Common myeloid progenitor, CD34-positive (primary cell): Measurements from ENCODE around the gene CSMD2.

Experiments
- CTCF ChIA-PET: fragments of 350-600 bp; sonication (Branson Sonifier 250); formaldehyde crosslinking; loops from one replicate; lab custom pipeline; 2021; ENCODE audit warnings: antibody characterized with exemption; lab: Charles Lee
- POLR2A ChIA-PET: fragments of 350-600 bp; sonication (Branson Sonifier 250); formaldehyde crosslinking; loops from one replicate; lab custom pipeline; 2021; ENCODE audit warnings: antibody characterized with exemption; lab: Charles Lee
- DNase-seq, 3 donors: peaks; one replicate each; pipeline versions ENCODE4 v3.0.0 to v3.0.0-alpha.2; 2013
- H3K27ac ChIP-seq, 2 experiments: 1 replicate in 1 of 2; 2 replicates in 1 of 2; pipeline ENCODE4 v1.7.0; 2013; ENCODE audit warnings: inconsistent platforms in 2 of 2, low read length in 2 of 2, mild to moderate bottlenecking in 2 of 2, low read depth in 1 of 2, moderate library complexity in 1 of 2; ENCODE audit not compliant: severe bottlenecking in 2 of 2, insufficient read depth in 1 of 2, poor library complexity in 1 of 2
- H3K27me3 ChIP-seq, 5 experiments: replicated peaks in 2 of 5; 1 replicate in 3 of 5; 2 replicates in 2 of 5; pipeline versions ENCODE4 v1.6.1 to v1.7.0; 2013; ENCODE audit warnings: low read length in 4 of 5, mild to moderate bottlenecking in 2 of 5, moderate library complexity in 2 of 5, inconsistent platforms in 1 of 5; ENCODE audit not compliant: insufficient read depth in 5 of 5, control insufficient read depth in 4 of 5
- H3K36me3 ChIP-seq, 4 experiments: 1 replicate in 2 of 4; 2 replicates in 2 of 4; pipeline versions ENCODE4 v1.6.1 to v1.7.0; 2013; ENCODE audit warnings: low read length in 3 of 4, control low read depth in 1 of 4, mild to moderate bottlenecking in 1 of 4; ENCODE audit not compliant: control insufficient read depth in 4 of 4, insufficient read depth in 4 of 4
- H3K4me1 ChIP-seq, 4 experiments: 1 replicate in 3 of 4; 2 replicates in 1 of 4; pipeline versions ENCODE4 v1.6.1 to v1.7.1; 2013; ENCODE audit warnings: low read length in 3 of 4, mild to moderate bottlenecking in 3 of 4, control low read depth in 1 of 4, inconsistent platforms in 1 of 4, moderate library complexity in 1 of 4; ENCODE audit not compliant: control insufficient read depth in 4 of 4, insufficient read depth in 4 of 4; ENCODE audit errors: control extremely low read depth in 1 of 4
- H3K4me3 ChIP-seq, 7 experiments: 1 replicate in 4 of 7; 2 replicates in 3 of 7; pipeline versions ENCODE4 v1.5.1 to v1.7.0; 2013; ENCODE audit warnings: mild to moderate bottlenecking in 7 of 7, low read length in 6 of 7, moderate library complexity in 6 of 7, inconsistent platforms in 2 of 7, low read depth in 2 of 7, control low read depth in 1 of 7; ENCODE audit not compliant: insufficient read depth in 4 of 7, control insufficient read depth in 1 of 7; ENCODE audit errors: extremely low read depth in 1 of 7
- H3K9me3 ChIP-seq, 5 experiments: 1 replicate in 4 of 5; 2 replicates in 1 of 5; pipeline versions ENCODE4 v1.6.1 to v1.7.1; 2013; ENCODE audit warnings: low read length in 4 of 5, mild to moderate bottlenecking in 2 of 5, inconsistent platforms in 1 of 5, low read depth in 1 of 5, moderate library complexity in 1 of 5; ENCODE audit not compliant: control insufficient read depth in 4 of 5, insufficient read depth in 2 of 5; ENCODE audit errors: control extremely low read depth in 1 of 5
- WGBS: methylation state at CpG from one replicate; pipeline ENCODE4 v1.1.5; 2013; ENCODE audit not compliant: insufficient coverage; 5-methylcytosine and 5-hydroxymethylcytosine counted together

The CSMD2 gene

DNA sequence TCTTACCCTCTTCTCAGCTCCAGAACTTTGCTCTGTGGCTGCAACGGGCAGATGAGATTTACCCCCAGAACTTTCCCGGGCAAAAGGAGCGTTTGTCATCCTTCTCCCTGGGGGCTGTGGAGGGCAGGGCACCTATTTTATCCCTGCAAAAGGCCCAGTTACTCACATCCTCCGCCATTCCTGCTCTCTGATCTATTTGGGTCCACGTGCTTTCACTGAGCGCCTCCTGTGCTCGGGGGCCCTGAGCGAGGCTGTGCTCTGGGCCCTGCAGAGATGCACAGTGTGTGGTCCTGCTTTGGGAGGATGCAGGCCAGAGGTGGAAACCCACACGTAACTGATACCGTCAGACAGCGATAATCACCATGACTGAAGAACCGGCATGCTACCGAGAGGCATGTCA lies 2.4 kb upstream of the CSMD2 start:
- H3K36me3 ChIP-seq: no peaks in the 10 kb centered on the region
- no peak overlapping the region for H3K4me3 ChIP-seq
- WGBS: 58% methylated on average over 10 of the region's 13 CpGs
- CTCF ChIA-PET: no interaction called here
- H3K27me3 ChIP-seq: peaks cover 10 to 100% (median 51%) of the 10 kb centered on the region in 5 experiments
- no peak overlapping the region for H3K27ac ChIP-seq
- DNase-seq: no peak
- peaks cover 0 to 3% (median 0%) of the 10 kb centered on the region in 5 experiments for H3K9me3 ChIP-seq
- POLR2A ChIA-PET: no interaction called here
- peaks cover 0 to 33% (median 17%) of the 10 kb centered on the region in 4 experiments for H3K4me1 ChIP-seq

DNA sequence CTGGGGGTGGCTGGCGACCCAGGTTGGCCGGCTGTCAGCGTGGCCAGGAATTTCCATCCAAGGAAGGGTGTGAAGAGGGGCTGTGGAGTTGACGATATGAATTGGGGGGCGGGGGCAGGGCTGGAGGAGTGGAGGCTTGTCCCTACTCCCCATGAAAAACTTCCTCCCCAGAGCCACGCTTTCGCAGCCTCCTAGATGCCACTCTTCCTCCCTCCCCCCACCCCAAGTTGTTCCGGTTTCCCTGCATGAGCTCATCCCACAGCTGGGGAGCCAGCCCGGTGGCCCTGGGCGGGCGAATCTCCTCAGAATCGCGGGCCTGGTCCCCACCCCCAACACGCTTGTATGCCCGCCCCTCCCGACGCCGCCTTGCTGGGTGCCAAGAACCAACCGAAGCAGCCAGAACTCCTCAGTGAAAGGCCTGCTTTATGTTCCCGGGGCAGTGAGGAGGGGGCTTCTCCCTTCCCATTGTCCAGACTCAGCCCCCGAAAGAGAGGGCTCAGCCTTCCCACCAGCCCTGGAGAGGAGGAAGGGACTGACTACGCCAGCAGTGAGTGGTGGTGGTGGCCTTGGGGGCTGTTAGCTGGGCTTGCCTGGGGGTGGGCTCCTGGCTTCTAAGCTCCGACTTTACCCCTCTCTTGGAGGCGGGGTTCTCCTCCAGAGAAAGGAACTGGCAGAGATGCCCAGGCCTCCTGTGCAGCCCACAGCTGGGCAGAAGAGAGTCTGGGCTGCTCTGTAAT lies 1.8 kb upstream of the CSMD2 start:
- ChIA-PET CTCF (no interaction called here), POLR2A (no interaction called here)
- H3K36me3 ChIP-seq: no peaks in the 10 kb centered on the region
- WGBS: 10% methylated on average over 6 of the region's 24 CpGs
- DNase-seq: peak in 2 of 3 donors; percentile 23 to 33
- peaks cover 0 to 33% (median 17%) of the 10 kb centered on the region in 4 experiments for H3K4me1 ChIP-seq
- H3K4me3 ChIP-seq: peak overlapping the region in 1 of 7 experiments; percentile 11
- peaks cover 10 to 100% (median 51%) of the 10 kb centered on the region in 5 experiments for H3K27me3 ChIP-seq
- peaks cover 0 to 3% (median 0%) of the 10 kb centered on the region in 5 experiments for H3K9me3 ChIP-seq
- no peak overlapping the region for H3K27ac ChIP-seq

DNA sequence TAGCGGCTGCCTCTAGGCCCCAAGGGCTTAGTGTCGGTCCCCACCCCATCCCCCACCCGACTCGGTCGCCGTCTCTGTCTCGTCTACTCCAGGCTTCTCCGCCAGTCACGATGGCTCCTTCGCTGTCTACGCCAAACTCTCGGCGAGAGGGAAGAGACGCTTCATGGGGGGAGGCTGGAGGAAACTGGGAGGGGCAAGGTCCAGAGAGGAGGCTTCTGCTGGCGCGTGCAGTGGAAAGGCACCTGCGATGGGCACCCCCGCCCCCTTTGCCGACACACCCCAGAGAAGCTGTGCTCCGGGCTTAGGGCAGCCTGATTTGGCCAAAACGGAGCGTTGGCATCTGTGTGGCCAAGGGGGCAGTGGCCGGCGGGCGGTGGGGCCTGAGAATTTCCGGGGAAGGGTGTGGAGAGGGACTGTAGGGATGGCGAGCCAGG lies 1.2 kb upstream of the CSMD2 start:
- H3K4me3 ChIP-seq: peak overlapping the region in 1 of 7 experiments; percentile 11
- ChIA-PET CTCF (no interaction called here), POLR2A (no interaction called here)
- H3K9me3 ChIP-seq: peaks cover 0 to 3% (median 0%) of the 10 kb centered on the region in 5 experiments
- DNase-seq: no peak
- peaks cover 0 to 33% (median 17%) of the 10 kb centered on the region in 4 experiments for H3K4me1 ChIP-seq
- H3K27ac ChIP-seq: no peak overlapping the region
- WGBS: 3% methylated on average over 18 of the region's 27 CpGs
- peaks cover 13 to 100% (median 52%) of the 10 kb centered on the region in 5 experiments for H3K27me3 ChIP-seq
- H3K36me3 ChIP-seq: no peaks in the 10 kb centered on the region

DNA sequence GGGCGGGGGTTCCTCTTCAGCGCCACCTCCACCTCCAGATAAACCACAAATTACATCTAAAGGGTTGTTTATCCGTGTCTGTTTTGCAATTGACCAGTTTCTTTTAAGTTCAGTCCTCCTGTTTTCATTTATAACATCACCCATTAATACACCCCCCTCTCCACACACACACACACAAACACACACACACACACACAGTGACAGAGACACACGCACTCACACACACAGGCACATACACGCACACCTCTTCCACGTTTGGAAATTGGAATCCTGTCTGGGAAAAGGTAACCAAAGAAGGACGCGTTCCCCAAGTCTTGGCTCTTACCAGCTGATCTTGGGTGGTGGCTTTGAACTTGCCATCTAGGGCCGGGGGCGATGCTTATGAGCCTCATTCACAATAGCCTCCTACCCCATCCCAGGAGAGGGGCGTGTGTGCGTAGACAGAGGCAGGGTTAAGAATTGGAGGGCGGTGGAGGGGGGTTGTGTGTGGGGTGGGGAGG lies 442 bp upstream of the CSMD2 start:
- CTCF ChIA-PET: no interaction called here
- Histone ChIP-seq H3K4me1 (peaks cover 0 to 33% (median 17%) of the 10 kb centered on the region in 4 experiments), H3K27me3 (peaks cover 12 to 100% (median 55%) of the 10 kb centered on the region in 5 experiments), H3K4me3 (peak overlapping the region in 2 of 7 experiments; percentile 36 to 37), H3K9me3 (peaks cover 0 to 3% (median 0%) of the 10 kb centered on the region in 5 experiments), H3K36me3 (no peaks in the 10 kb centered on the region), H3K27ac (no peak overlapping the region)
- POLR2A ChIA-PET: no interaction called here
- 2% methylated on average over 7 of the region's 13 CpGs for WGBS
- peak in 2 of 3 donors; percentile 5 to 13 for DNase-seq

DNA sequence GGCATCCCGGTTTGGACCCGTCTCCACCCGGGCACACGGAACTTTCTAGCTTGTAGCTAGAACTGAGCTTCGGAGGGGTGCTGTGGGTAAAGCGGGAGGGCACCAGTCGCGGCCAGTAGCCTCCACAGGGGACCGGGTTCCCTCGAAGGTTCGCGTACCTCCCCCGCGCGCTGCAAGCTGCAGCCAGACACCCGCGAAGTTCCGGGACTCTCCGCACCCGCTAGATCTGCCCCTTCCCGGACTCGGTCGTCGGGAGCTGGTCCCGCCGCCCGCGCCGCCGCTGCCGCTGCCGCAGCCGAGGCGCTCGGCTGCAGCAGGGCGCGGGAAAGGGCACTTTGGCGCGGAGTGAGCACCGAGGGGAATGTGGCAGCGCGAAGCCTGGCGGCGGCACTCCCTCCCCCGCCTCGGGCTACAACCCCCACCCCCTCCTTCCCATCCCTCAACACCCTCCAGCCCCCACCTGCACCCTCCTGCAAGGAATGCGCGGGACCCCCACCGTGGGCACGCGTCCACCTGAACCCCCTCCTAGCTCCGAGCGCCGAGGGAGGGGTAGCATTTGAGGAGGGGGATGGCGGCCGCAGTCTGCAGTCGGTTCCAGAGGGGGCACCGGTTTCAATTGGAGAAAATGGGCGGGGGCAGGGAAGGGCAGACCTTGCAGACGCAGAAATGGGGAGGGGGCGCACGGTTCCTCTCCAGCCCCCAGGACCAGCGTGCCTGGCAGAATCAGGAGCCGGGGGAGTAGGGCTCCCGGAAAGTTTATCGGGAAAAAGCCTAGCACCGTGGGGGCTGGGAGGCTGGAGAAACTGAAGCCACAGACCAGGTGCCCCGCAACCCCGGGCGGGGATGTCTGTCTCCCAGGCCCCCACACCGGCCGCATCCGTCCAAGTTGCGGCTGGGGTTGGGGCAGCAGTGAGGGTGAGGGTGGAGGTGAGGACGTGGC lies 968 bp downstream of the CSMD2 start:
- Histone ChIP-seq H3K9me3 (no peaks in the 10 kb centered on the region), H3K36me3 (no peaks in the 10 kb centered on the region), H3K27me3 (peaks cover 14 to 100% (median 45%) of the 10 kb centered on the region in 5 experiments), H3K4me3 (peak overlapping the region in 5 of 7 experiments; percentile 38 to 70 (median 59)), H3K27ac (no peak overlapping the region), H3K4me1 (peaks cover 0 to 33% (median 17%) of the 10 kb centered on the region in 4 experiments)
- under 1% methylated on average over 51 of the region's 75 CpGs for WGBS
- ChIA-PET POLR2A (no interaction called here), CTCF (interaction anchor here (1.5 kb wide), 3 partner anchors 11 to 531 kb away, joined by 3 to 7 read pairs (median 5); no protein-coding TSS in a partner anchor)
- DNase-seq: peak in 2 of 3 donors; percentile 16 to 31

DNA sequence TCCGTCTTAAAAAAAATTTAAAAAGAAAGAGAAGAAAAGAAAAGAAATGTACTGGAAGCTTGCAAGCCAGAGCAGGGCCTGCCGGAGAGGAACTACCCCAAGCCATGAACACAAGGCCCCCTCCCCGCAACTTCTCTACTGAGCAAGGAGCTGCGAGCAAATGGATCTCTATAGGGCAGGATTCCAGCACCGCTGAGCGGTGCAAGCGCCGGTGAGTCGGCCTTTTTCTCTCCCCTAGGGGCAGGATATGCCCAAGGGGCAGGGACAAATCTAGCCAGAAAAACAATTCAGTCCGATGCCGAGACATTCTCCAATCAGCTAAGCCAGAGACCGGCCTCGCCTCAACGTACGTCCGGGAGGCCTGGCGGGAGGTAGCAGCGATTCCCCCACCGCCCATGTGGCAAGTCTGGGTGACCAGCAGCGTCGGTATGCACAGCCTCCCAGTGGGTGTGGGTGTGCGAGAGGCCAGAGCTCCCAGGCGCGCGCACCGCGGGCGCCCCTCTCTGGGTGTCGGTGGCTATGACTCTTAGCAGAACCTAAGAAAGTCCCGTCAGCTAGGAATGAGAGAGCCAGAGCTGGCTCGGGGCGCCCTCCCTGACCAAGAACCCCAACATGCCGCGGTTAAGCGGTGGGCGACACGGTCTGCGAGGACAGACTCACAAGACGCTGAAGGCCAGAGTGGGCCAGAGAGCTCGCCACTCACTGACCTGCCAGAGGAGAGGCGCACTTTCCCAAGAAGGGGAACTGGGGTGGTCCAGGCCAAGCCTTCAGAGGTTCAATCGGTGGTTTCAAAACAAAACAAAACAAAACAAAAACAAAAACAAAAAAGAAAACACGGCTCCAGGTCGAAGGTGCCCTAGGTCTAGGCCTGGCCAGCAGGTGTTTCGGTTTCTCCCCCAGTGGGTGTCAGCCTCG lies 1.9 kb downstream of the CSMD2 start:
- ChIA-PET CTCF (interaction anchor here (1.5 kb wide), 3 partner anchors 12 to 530 kb away, joined by 3 to 7 read pairs (median 5); no protein-coding TSS in a partner anchor), POLR2A (no interaction called here)
- H3K4me3 ChIP-seq: peak overlapping the region in 5 of 7 experiments; percentile 38 to 70 (median 59)
- no peak overlapping the region for H3K27ac ChIP-seq
- peaks cover 10 to 100% (median 40%) of the 10 kb centered on the region in 5 experiments for H3K27me3 ChIP-seq
- H3K9me3 ChIP-seq: no peaks in the 10 kb centered on the region
- H3K4me1 ChIP-seq: peaks cover 0 to 33% (median 17%) of the 10 kb centered on the region in 4 experiments
- peak; percentile 57 to 75 (median 70) for DNase-seq
- 1% methylated on average over 35 of the region's 46 CpGs for WGBS
- H3K36me3 ChIP-seq: no peaks in the 10 kb centered on the region
